Measurements from ENCODE around the gene ITGB5.
"Not testable (repeated sequence)": the region's sequence is repeated elsewhere in the genome, so short reads cannot be mapped to it uniquely, and the experiment has no call there.

Gene ITGB5

DNA sequence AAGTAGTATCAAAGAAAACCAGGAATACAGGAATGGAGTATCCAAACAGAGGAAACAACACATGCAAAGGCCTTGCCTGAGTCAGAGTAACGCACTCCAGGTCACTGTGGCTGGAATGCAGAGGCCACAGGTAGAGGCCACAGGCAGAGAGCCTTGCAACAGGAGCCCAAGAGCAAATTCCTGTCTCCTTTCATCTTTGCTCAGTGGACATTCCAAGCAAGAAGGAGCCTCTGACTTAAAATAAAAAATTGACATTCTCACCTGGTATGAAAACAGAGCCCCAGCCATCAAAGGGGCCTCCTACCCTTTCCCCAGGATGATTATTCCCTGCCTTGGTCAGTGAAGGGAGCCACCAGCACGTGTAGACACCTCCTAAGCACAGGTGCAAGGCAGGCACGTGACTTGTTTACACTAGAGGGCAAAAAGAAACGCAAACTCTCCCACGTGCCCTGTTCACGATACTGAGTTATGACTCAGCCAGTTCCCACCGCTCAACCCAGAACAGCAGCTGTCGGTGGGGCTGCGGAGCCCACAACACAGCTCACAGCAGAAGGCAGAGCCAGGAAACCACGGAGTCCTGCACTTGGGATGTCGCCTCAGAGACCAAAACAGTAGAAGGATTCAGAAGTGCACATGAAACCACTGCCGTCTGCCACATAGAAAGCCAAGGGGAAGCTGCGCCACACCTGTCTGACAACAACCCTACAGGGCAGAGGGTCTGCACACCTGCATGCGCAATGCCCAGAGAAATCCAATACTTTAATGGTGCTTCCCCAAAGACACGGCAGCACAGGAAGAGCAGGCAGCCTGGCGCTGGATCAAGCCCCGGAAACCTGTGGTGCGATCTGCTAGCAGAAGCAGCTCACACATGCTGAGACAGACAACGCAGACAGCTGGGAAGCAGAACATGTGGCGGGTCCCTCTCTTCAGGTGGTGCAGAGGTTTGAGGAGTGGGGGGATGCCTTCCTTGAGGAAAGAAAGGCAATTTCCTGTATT, 52.1 kb downstream of the ITGB5 start:
- peak; percentile 35 for DNase-seq

GRCh38 chr3:124833710-124834332, 53.3 kb downstream of the ITGB5 start:
- DNase-seq: no peak

DNA sequence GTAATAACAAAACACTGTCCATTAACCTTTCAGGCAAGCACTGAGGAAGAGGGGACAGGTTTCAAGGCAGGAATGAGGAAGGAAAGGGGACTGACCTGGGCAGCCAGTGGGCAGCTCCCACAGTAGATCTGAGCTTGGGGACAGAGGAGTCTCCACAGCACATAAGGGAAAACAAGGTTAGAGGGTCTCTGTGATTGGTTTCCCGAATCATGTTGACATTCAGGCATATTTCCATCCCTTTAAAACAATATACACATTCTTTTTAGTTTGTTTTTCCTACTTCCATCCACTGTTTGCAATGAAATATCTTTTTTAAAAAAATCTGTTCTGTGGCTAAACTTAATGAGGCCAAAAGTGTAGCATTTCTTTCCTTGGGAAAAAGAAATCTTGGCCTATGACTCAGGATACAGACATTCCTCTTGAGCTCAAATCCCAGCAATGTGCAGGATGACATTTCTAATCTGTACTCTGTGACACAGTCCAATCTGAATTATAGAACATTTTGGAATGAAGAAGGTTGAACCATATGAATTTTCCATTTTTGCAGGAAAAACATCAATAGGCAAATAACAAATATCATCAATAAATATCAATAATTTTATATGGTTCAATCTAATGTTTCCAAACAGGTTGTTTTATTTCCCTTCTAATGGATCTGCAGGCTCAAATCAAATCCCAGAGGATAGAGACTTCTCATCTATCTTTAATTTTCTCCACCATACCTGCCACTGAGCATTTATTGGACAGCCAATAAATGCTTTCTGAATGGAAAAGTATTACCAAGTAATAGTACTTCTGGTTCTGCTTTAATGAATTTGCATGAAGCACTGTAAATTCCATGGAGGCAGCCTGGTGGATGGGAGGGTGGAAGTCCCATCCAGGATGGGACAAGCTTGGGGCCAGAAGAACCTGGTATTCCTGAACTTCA, 54.1 kb downstream of the ITGB5 start:
- no peak for DNase-seq

- DNase-seq: no peak
Observed at GRCh38 chr3:124831628-124832199, 55.5 kb downstream of the ITGB5 start.

DNA sequence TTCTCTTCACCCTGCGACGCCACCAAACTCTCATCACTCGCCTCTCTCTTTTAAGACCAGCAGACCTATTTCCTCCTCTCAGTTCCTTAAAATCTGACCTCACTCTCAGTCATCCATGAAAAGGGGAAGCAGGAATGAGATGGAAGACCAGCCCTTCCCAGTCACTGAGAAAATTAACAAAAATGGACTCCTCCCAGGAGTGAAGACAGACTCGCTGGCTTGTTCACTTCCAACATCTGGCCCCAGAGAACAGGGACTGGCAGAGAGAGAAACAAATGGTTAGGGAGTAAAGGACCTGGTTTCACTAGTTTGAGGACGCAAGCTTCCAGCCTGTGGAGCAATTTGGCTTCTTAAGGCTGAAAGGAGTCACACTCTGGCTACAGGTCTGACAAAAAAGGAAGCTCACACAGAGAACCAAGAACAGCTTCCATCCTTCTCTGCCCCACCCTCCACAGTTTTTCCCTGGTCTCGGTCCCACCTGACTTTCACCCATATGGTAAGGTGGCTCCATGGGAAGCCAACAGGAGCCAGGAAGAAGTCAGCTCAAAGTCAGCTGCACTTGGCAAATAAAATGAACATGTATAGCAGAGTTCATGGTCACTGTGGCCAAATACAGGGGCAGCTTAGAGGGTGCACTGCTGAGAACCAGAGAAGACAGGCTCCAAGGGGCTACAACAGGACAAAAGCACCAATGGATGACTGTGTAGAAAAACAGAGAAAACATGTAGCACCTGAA, 57.2 kb downstream of the ITGB5 start:
- no peak for DNase-seq

DNA sequence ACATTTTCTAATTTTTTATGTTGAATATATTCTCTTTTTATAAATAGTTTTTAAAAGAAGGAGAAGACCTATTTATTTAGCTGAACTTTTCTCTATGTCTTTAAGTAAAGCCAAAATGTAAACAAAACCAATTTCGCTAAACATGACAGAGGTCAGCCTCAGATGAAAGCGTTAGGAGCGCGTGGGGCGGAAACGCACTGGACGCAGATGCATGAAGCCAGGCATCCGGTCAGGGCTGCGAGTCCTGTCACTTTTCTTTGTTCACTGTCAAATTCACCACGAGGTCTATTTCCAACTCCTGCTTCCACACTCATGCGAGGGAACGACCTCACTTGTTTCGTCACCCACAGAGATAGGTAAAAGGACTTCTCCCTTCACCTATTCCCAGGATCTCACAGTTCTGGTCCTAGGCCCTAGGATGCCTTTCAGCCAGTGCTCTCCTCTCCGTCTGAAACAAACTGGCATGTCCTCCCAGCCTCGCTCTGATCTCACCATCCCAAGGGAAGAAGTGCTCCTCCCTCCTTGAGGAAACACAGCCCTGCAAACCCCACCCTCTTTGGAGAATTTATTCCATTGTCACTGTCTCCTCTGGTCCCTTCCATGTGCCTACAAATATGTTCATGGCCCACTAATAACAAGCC, 57.9 kb downstream of the ITGB5 start:
- no peak for DNase-seq

DNA sequence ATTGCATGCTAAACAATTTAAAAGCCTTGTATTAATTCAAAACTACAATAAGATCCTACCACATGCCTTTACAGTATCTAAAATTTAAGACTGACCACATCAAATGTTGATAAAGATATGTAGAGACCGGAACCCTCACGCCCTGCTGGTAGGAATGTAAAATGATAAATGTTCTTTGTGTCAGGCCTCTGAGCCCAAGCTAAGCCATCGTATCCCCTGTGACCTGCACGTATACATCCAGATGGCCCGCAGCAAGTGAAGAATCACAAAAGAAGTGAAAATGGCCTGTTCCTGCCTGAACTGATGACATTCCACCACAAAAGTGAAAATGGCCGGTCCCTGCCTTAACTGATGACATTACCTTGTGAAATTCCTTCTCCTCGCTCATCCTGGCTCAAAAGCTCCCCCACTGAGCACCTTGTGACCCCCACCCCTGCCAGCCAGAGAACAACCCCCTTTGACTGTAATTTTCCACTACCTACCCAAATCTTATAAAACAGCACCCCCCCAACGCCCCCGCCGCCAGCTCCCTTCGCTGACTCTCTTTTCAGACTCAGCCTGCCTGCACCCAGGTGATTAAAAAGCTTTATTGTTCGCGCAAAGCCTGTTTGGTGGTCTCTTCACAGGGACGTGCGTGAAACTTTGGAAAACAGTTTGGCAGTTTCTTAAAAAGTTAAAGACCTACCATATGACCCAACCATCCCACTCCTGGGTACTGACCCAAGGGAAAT, 59.5 kb downstream of the ITGB5 start:
- DNase-seq: not testable (repeated sequence)

- no peak for DNase-seq
Observed at GRCh38 chr3:124826703-124827102, 60.5 kb downstream of the ITGB5 start.

GRCh38 chr3:124824286-124824915, 62.8 kb downstream of the ITGB5 start:
- no peak for DNase-seq

- no peak for DNase-seq
Observed at GRCh38 chr3:124823648-124824047, 63.5 kb downstream of the ITGB5 start.

GRCh38 chr3:124823206-124823605, 64.0 kb downstream of the ITGB5 start:
- DNase-seq: no peak

DNA sequence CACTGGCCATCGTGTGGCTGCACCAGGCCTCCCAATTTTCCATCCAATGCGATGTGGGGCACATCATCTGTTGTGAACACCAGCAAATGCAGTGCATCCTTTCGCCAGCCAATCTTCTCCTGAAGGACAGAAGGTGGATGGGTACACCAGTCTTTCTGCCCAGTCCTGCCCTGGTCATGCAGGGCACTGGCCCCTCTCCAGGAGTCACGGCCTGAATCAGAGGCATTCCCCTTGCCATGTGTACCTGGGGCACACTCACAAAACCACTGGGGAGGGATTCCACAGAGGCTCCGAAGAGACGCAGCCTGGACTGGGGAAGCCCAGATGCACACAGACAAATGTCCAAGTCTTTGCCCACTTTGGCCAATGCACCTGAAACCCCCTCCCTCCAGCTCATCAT, 65.8 kb downstream of the ITGB5 start:
- DNase-seq: no peak

DNA sequence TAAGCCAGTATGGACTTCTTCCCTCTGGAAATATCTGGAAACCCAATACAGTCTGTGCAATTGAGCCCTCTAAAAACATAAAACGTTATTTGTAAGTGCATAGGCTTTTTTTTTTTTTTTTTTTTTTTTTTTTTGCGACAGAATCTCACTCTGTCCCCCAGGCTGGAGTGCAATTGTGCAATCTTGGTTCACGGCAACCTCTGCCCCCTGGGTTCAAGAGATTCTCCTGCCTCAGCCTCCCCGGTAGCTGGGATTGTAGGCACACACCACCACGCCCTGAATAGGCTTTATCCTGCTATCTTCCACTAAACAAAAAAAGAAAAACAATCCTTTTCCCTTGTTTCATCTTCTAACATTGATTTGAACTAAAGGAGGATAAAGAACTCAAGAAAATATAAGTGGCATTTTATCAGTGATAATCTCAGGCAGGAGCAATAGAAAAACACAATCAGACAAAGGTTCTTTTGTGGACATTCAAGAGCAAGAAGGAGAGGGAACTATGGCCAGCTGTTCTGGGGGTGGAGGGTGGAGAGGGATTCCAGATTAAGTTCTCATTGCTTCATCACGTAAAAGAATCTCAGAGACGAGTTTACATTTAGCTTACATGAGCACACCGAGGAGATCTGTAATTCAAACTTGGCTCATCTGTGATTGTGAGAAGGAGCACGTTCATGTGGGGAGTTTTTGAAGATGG, 68.6 kb downstream of the ITGB5 start:
- no peak for DNase-seq

DNA sequence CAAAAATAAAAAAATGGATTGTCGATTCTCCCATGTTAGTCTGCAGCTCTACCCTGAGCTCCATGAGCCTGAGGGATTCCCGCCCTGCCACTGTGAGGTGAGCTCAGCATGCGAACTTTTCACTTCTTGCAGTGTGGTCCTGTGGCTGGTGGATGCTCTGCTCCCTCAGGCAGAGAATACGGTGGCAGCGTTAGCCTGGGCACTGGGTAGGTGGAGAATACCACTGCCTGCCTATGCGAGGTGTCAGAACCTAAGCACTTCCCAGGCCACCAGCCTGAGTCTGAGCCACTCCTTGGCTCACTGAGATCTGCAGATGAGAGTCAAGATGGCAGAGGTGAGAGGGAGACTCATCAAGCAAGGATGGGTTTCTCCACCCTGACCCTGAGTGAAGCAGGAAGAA, 70.1 kb downstream of the ITGB5 start:
- no peak for DNase-seq

DNA sequence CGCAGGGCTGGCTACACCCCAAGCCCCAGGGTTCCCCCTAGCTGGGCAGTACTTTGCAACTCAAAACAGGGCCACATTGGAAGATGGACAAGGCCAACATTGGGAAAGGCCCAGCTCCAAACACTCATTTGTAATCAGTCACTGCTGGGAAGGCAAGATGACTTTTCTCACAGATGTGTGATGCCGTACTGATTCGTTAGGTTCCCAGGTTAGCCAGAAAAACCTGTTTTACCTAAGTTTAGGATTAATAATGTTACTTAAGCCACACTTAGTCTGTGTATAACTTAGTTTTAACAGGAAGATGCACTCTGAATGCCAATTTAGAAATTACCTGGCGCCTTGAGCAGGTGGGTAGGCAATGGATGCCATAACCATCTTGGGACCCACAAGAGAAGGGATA, 71.0 kb downstream of the ITGB5 start:
- DNase-seq: no peak

DNA sequence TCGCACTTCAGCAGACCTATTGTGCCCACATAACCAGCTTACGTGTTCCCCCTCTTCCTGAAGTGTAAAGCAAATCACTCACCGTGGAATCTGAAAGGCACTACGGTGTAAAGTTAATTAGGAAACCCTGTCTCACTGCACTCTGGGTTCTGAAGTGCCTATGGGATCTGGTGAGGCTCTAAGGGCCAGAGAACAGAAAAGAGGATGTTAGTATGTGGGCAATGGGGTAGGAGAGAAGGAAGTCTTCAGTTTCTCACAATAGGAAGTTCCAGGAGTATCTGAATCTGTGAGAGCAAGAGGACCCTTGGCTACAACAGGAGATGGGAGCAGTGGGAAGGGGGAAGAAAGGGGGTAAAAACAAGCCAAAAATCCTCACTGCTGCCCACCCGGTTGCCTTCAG, 71.4 kb downstream of the ITGB5 start:
- no peak for DNase-seq

DNA sequence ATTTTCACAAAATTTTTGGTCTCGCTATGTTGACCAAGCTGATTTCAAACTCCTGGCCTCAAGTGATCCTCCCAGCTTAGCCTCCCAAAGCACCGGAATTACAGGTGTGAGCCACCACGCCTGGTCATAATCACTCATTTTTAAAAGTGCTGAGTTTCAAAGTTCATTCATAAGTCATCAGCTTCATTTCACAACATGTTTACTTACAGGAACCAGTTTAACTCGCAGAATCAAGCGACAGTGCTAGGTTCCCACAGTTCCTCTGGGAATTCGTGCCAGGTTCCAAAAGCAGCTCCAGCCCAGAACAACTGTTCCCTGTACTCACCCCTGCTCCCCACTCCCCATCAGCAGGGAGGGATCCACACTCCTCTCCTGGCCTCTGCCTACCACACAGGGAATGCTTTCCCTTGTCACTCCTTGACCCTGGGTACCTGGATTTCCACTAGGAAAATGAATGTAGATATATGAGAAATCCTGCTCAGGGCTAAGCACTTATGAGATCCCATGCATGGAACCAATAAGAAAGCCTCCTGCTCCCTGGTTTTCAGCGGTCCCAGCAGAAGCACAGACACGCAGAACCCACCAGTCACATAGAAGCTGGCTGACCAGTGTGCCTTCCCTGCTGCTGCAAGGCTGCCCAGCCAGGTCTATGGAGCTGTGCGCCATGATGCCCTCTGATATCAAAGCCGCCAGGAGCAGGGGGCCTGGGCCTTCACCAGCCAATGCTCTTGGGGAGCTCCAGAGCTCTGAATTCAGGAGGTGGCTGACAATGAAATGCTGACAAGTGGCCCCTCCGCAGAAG, 72.3 kb downstream of the ITGB5 start:
- no peak for DNase-seq

DNA sequence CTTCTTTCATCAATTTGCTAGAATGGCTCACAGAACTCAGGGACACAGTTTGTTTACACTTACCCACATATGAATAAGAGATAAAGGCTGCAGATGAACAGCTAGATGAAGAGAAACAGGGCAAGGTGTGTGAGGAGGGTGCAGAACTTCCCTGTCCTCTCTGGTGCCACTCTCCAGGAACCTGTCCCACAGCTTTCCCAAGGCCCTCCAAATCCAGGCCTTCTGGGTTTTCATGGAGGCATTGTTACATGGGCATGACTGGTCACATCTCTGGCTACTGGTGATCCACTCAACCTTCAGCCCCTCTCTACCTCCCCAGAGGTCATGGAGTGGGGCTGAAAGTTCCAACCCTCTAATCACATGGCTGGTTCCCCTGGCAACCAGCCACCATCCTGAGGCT, 73.6 kb downstream of the ITGB5 start:
- no peak for DNase-seq

All from KG1 (cell line).